Stimulated activated CD4-positive, alpha-beta T cell treated with anti-CD3 and anti-CD28 coated beads, Interleukin-2, amount 100 ng/mL, for 24 hours (primary cell): Measurements from ENCODE around the gene ARFIP2.

Source experiments
- DNase-seq, 2 donors: peaks; one replicate each; pipeline ENCODE4 v3.0.0-alpha.2; 2020

Gene ARFIP2

GRCh38 chr11:6440906-6441358 is 40.2 kb downstream of the ARFIP2 start, which contains the start of gene HPX:
TSS of gene HPX (minus strand) at chr11:6440987. CDS start at chr11:6440963, 24 bp downstream.
- no peak for DNase-seq

- peak; percentile 30 to 43 for DNase-seq
Measured at GRCh38 chr11:6438979-6439571, 42.1 kb downstream of the ARFIP2 start.

- no peak for DNase-seq
Measured at GRCh38 chr11:6437993-6438392, 43.1 kb downstream of the ARFIP2 start.

GRCh38 chr11:6437423-6437822 is 43.7 kb downstream of the ARFIP2 start:
- DNase-seq, result no peak

- DNase-seq, result no peak
Measured at GRCh38 chr11:6433998-6434660, 47.0 kb downstream of the ARFIP2 start.

GRCh38 chr11:6431861-6432260 is 49.3 kb downstream of the ARFIP2 start:
- no peak for DNase-seq

- no peak for DNase-seq
Measured at GRCh38 chr11:6427516-6427915, 53.6 kb downstream of the ARFIP2 start.
